ENCODE data around the gene PRKRA.

Gene PRKRA

GRCh38 chr2:178455947-178456346 lies 5.0 kb upstream of the PRKRA start:
- H3K27me3 ChIP-seq (ENCODE audit: control insufficient read depth, insufficient read depth, low read length) = no peaks in the 10 kb centered on the region
- H3K9ac ChIP-seq (ENCODE audit: low read depth, low read length) = no peak overlapping the region
- no peak overlapping the region for H3K4me3 ChIP-seq (ENCODE audit: low read length)
- H3K4me2 ChIP-seq (ENCODE audit: low read length) = no peak overlapping the region
- H3K9me3 ChIP-seq (replicated peaks; ENCODE audit: low read length) = no peaks in the 10 kb centered on the region
- H3K36me3 ChIP-seq (ENCODE audit: insufficient read depth, low read length) = no peaks in the 10 kb centered on the region
- peaks cover 7% of the 10 kb centered on the region for H3K4me1 ChIP-seq (ENCODE audit: control insufficient read depth, insufficient read depth, low read length)

GRCh38 chr2:178452870-178453269 lies 1.9 kb upstream of the PRKRA start:
- Histone ChIP-seq H3K36me3 (ENCODE audit: insufficient read depth, low read length) (peaks cover 12% of the 10 kb centered on the region), H3K27me3 (ENCODE audit: control insufficient read depth, insufficient read depth, low read length) (no peaks in the 10 kb centered on the region), H3K9me3 (replicated peaks; ENCODE audit: low read length) (no peaks in the 10 kb centered on the region), H3K4me2 (ENCODE audit: low read length) (no peak overlapping the region), H3K4me3 (ENCODE audit: low read length) (no peak overlapping the region), H3K4me1 (ENCODE audit: control insufficient read depth, insufficient read depth, low read length) (peaks cover 18% of the 10 kb centered on the region), H3K9ac (ENCODE audit: low read depth, low read length) (no peak overlapping the region)

- Histone ChIP-seq H3K9ac (ENCODE audit: low read depth, low read length) (no peak overlapping the region), H3K4me3 (ENCODE audit: low read length) (no peak overlapping the region), H3K4me2 (ENCODE audit: low read length) (no peak overlapping the region), H3K9me3 (replicated peaks; ENCODE audit: low read length) (no peaks in the 10 kb centered on the region), H3K27me3 (ENCODE audit: control insufficient read depth, insufficient read depth, low read length) (no peaks in the 10 kb centered on the region), H3K36me3 (ENCODE audit: insufficient read depth, low read length) (peaks cover 16% of the 10 kb centered on the region), H3K4me1 (ENCODE audit: control insufficient read depth, insufficient read depth, low read length) (peaks cover 18% of the 10 kb centered on the region)
These were observed 1.4 kb upstream of the PRKRA start for GRCh38 chr2:178452334-178452733.

GRCh38 chr2:178450524-178450773 lies 526 bp downstream of the PRKRA start:
- H3K4me3 ChIP-seq (ENCODE audit: low read length) = peak overlapping the region; percentile 97
- peaks cover 28% of the 10 kb centered on the region for H3K36me3 ChIP-seq (ENCODE audit: insufficient read depth, low read length)
- peak overlapping the region; percentile 95 for H3K9ac ChIP-seq (ENCODE audit: low read depth, low read length)
- no peaks in the 10 kb centered on the region for H3K27me3 ChIP-seq (ENCODE audit: control insufficient read depth, insufficient read depth, low read length)
- H3K9me3 ChIP-seq (replicated peaks; ENCODE audit: low read length) = no peaks in the 10 kb centered on the region
- H3K4me1 ChIP-seq (ENCODE audit: control insufficient read depth, insufficient read depth, low read length) = peaks cover 18% of the 10 kb centered on the region
- peak overlapping the region; percentile 82 for H3K4me2 ChIP-seq (ENCODE audit: low read length)

GRCh38 chr2:178449700-178450523 lies 1.1 kb downstream of the PRKRA start:
- peak overlapping the region; percentile 95 for H3K9ac ChIP-seq (ENCODE audit: low read depth, low read length)
- peaks cover 33% of the 10 kb centered on the region for H3K36me3 ChIP-seq (ENCODE audit: insufficient read depth, low read length)
- no peaks in the 10 kb centered on the region for H3K9me3 ChIP-seq (replicated peaks; ENCODE audit: low read length)
- H3K4me1 ChIP-seq (ENCODE audit: control insufficient read depth, insufficient read depth, low read length) = peaks cover 18% of the 10 kb centered on the region
- H3K4me2 ChIP-seq (ENCODE audit: low read length) = peak overlapping the region; percentile 82
- peak overlapping the region; percentile 97 for H3K4me3 ChIP-seq (ENCODE audit: low read length)
- H3K27me3 ChIP-seq (ENCODE audit: control insufficient read depth, insufficient read depth, low read length) = no peaks in the 10 kb centered on the region

- peak overlapping the region; percentile 82 for H3K4me2 ChIP-seq (ENCODE audit: low read length)
- H3K4me3 ChIP-seq (ENCODE audit: low read length) = peak overlapping the region; percentile 97
- no peaks in the 10 kb centered on the region for H3K27me3 ChIP-seq (ENCODE audit: control insufficient read depth, insufficient read depth, low read length)
- peak overlapping the region; percentile 95 for H3K9ac ChIP-seq (ENCODE audit: low read depth, low read length)
- H3K9me3 ChIP-seq (replicated peaks; ENCODE audit: low read length) = no peaks in the 10 kb centered on the region
- H3K4me1 ChIP-seq (ENCODE audit: control insufficient read depth, insufficient read depth, low read length) = peaks cover 18% of the 10 kb centered on the region
- peaks cover 41% of the 10 kb centered on the region for H3K36me3 ChIP-seq (ENCODE audit: insufficient read depth, low read length)
These were observed 1.9 kb downstream of the PRKRA start for GRCh38 chr2:178448968-178449661.

GRCh38 chr2:178441426-178441825 lies 9.5 kb downstream of the PRKRA start:
- H3K9me3 ChIP-seq (replicated peaks; ENCODE audit: low read length) = no peaks in the 10 kb centered on the region

GRCh38 chr2:178436662-178437061 lies 14.3 kb downstream of the PRKRA start:
- H3K9me3 ChIP-seq (replicated peaks; ENCODE audit: low read length) = no peaks in the 10 kb centered on the region
- H3K4me1 ChIP-seq (ENCODE audit: control insufficient read depth, insufficient read depth, low read length) = no peaks in the 10 kb centered on the region
- H3K4me3 ChIP-seq (ENCODE audit: low read length) = no peak overlapping the region
- H3K9ac ChIP-seq (ENCODE audit: low read depth, low read length) = no peak overlapping the region
- peaks cover 65% of the 10 kb centered on the region for H3K36me3 ChIP-seq (ENCODE audit: insufficient read depth, low read length)
- no peaks in the 10 kb centered on the region for H3K27me3 ChIP-seq (ENCODE audit: control insufficient read depth, insufficient read depth, low read length)
- no peak overlapping the region for H3K4me2 ChIP-seq (ENCODE audit: low read length)

More at GRCh38 chr2:178441426-178441825, 9.5 kb downstream of the PRKRA start:
- Histone ChIP-seq H3K4me3 (ENCODE audit: low read length) (no peak overlapping the region), H3K4me2 (ENCODE audit: low read length) (no peak overlapping the region), H3K4me1 (ENCODE audit: control insufficient read depth, insufficient read depth, low read length) (no peaks in the 10 kb centered on the region), H3K36me3 (ENCODE audit: insufficient read depth, low read length) (peaks cover 66% of the 10 kb centered on the region), H3K27me3 (ENCODE audit: control insufficient read depth, insufficient read depth, low read length) (no peaks in the 10 kb centered on the region), H3K9ac (ENCODE audit: low read depth, low read length) (no peak overlapping the region)

GRCh38 chr2:178429336-178429735 lies 21.6 kb downstream of the PRKRA start:
- no peak overlapping the region for H3K9ac ChIP-seq (ENCODE audit: low read depth, low read length)
- H3K27me3 ChIP-seq (ENCODE audit: control insufficient read depth, insufficient read depth, low read length) = no peaks in the 10 kb centered on the region
- H3K9me3 ChIP-seq (replicated peaks; ENCODE audit: low read length) = no peaks in the 10 kb centered on the region
- H3K36me3 ChIP-seq (ENCODE audit: insufficient read depth, low read length) = peaks cover 70% of the 10 kb centered on the region
- H3K4me1 ChIP-seq (ENCODE audit: control insufficient read depth, insufficient read depth, low read length) = peaks cover 8% of the 10 kb centered on the region
- no peak overlapping the region for H3K4me3 ChIP-seq (ENCODE audit: low read length)
- no peak overlapping the region for H3K4me2 ChIP-seq (ENCODE audit: low read length)

GRCh38 chr2:178428396-178428806 lies 22.6 kb downstream of the PRKRA start:
- H3K4me3 ChIP-seq (ENCODE audit: low read length) = no peak overlapping the region
- H3K4me2 ChIP-seq (ENCODE audit: low read length) = no peak overlapping the region
- no peaks in the 10 kb centered on the region for H3K27me3 ChIP-seq (ENCODE audit: control insufficient read depth, insufficient read depth, low read length)
- H3K9me3 ChIP-seq (replicated peaks; ENCODE audit: low read length) = no peaks in the 10 kb centered on the region
- no peak overlapping the region for H3K9ac ChIP-seq (ENCODE audit: low read depth, low read length)
- peaks cover 8% of the 10 kb centered on the region for H3K4me1 ChIP-seq (ENCODE audit: control insufficient read depth, insufficient read depth, low read length)
- H3K36me3 ChIP-seq (ENCODE audit: insufficient read depth, low read length) = peaks cover 62% of the 10 kb centered on the region

GRCh38 chr2:178427458-178427857 lies 23.5 kb downstream of the PRKRA start:
- no peak overlapping the region for H3K9ac ChIP-seq (ENCODE audit: low read depth, low read length)
- no peaks in the 10 kb centered on the region for H3K27me3 ChIP-seq (ENCODE audit: control insufficient read depth, insufficient read depth, low read length)
- H3K4me3 ChIP-seq (ENCODE audit: low read length) = no peak overlapping the region
- no peak overlapping the region for H3K4me2 ChIP-seq (ENCODE audit: low read length)
- no peaks in the 10 kb centered on the region for H3K9me3 ChIP-seq (replicated peaks; ENCODE audit: low read length)
- peaks cover 8% of the 10 kb centered on the region for H3K4me1 ChIP-seq (ENCODE audit: control insufficient read depth, insufficient read depth, low read length)
- peaks cover 53% of the 10 kb centered on the region for H3K36me3 ChIP-seq (ENCODE audit: insufficient read depth, low read length)

- no peak overlapping the region for H3K4me3 ChIP-seq (ENCODE audit: low read length)
- peaks cover 8% of the 10 kb centered on the region for H3K4me1 ChIP-seq (ENCODE audit: control insufficient read depth, insufficient read depth, low read length)
- peaks cover 42% of the 10 kb centered on the region for H3K36me3 ChIP-seq (ENCODE audit: insufficient read depth, low read length)
- no peak overlapping the region for H3K9ac ChIP-seq (ENCODE audit: low read depth, low read length)
- H3K27me3 ChIP-seq (ENCODE audit: control insufficient read depth, insufficient read depth, low read length) = no peaks in the 10 kb centered on the region
- no peaks in the 10 kb centered on the region for H3K9me3 ChIP-seq (replicated peaks; ENCODE audit: low read length)
- no peak overlapping the region for H3K4me2 ChIP-seq (ENCODE audit: low read length)
These were observed 24.6 kb downstream of the PRKRA start for GRCh38 chr2:178426388-178426787.

Measured in skeletal muscle satellite cell (primary cell).